Ishikawa (cell line): ENCODE measurements around the gene AUTS2.

Experiments
- EGR1 ChIP-seq: IDR thresholded peaks from 2 replicates; pipeline ENCODE4 v1.6.1; 2012
- EP300 ChIP-seq: IDR thresholded peaks from 2 replicates; pipeline ENCODE4 v1.6.1; 2012; ENCODE audit warnings: borderline replicate concordance
- NFIC ChIP-seq: IDR thresholded peaks from 2 replicates; pipeline ENCODE4 v1.6.1; 2012
- REST ChIP-seq: IDR thresholded peaks from 2 replicates; pipeline ENCODE4 v1.6.1; 2012; ENCODE audit warnings: low read depth, mild to moderate bottlenecking
- TCF12 ChIP-seq: IDR thresholded peaks from 2 replicates; pipeline ENCODE4 v1.6.1; 2012; ENCODE audit warnings: low read depth
- TEAD4 ChIP-seq: IDR thresholded peaks from 2 replicates; pipeline ENCODE4 v1.6.1; 2012
- YY1 ChIP-seq: IDR thresholded peaks from 2 replicates; pipeline ENCODE4 v1.6.1; 2012; ENCODE audit warnings: low read depth
- ZBTB7A ChIP-seq: IDR thresholded peaks from 2 replicates; pipeline ENCODE4 v1.6.1; 2012; ENCODE audit warnings: low read depth

- TF ChIP-seq ZBTB7A, result no peak
- TF ChIP-seq EP300, result no peak
- TF ChIP-seq REST, result no peak
- no peak for TF ChIP-seq EGR1
- TF ChIP-seq TCF12, result no peak
- no peak for TF ChIP-seq TEAD4
- TF ChIP-seq NFIC, result no peak
- TF ChIP-seq YY1, result no peak
These were observed 391.3 kb downstream of the AUTS2 start for GRCh38 chr7:69989551-69989950.
